ENCODE results near the gene PLBD1.

PLBD1 gene

GRCh38 chr12:14495326-14495725 is 72.4 kb downstream of the PLBD1 start:
- no peak for DNase-seq

- DNase-seq: no peak
These were observed 84.8 kb downstream of the PLBD1 start for GRCh38 chr12:14482886-14483285.

GRCh38 chr12:14482361-14482760 is 85.3 kb downstream of the PLBD1 start:
- no peak for DNase-seq

- DNase-seq: no peak
These were observed 86.5 kb downstream of the PLBD1 start for GRCh38 chr12:14481201-14481600.

- no peak for DNase-seq
These were observed 88.7 kb downstream of the PLBD1 start for GRCh38 chr12:14479004-14479403.

- DNase-seq: no peak
These were observed 93.9 kb downstream of the PLBD1 start for GRCh38 chr12:14473707-14474287.

GRCh38 chr12:14471497-14471896 is 96.2 kb downstream of the PLBD1 start:
- no peak for DNase-seq

DNA sequence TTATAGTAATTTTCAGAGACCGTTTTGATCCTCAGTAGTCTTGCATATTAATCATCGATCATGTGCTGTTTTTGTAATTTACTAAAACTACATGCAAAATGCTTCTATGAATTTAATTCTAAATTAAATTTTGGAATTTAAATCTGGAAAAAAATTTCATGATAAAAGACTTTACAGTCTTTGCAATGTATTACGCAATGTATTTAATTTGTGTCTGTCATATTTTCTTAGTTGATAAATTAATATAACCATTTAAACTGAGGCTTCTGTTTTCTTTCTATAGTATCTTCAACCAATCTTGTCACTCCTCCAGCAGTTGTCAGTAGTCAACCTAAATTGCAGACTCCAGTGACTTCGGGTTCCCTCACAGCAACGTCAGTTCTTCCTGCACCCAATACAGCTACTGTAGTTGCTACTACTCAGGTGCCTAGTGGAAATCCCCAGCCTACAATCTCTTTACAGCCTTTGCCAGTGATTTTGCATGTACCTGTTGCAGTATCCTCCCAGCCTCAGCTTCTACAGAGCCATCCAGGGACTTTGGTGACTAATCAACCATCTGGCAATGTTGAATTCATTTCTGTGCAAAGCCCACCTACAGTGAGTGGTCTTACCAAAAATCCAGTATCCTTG is 107.4 kb downstream of the PLBD1 start:
- no peak for DNase-seq

- no peak for DNase-seq
These were observed 113.4 kb downstream of the PLBD1 start for GRCh38 chr12:14454098-14454907.

Data from stimulated activated CD4-positive, alpha-beta T cell treated with anti-CD3 and anti-CD28 coated beads, Interleukin-2, amount 100 ng/mL, for 48 hours (primary cell).